ENCODE measurements around the gene EARS2.

DNA sequence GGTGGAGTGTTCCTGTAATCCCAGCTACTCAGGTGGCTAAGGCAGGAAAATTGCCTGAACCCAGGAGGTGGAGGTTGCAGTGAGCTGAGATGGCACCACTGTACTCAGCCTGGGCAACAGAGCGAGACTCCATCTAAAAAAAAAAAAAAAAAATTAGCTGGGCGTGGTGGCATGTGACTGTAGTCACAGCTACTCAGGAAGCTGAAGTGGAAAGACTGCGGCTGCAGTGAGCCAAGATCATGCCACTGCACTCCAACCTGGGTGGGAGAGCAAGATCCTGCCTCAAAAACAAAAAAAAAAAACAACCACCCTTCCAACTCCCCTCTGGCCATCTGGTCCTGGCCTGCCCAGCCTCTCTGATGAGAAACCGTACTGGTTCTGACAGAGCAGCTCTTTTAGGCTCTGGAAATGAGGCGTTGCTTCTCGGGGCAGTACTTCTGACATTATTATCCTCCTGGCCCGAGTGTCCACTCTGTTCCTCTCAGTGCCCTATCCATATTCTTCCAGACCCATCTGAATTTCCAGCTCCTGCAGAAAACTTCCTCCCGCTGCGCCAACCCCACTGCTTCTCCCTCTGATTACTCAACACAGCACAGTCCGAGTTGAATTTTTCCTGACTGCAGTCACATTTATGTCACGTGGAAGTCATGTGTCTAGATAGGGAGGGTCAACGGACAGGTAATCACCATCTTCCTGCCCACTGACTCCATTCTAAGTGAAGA is 60.2 kb downstream of the EARS2 start:
- TF ChIP-seq TAF1 (IDR thresholded peaks at IDR 0.05; ENCODE audit: low read depth, low read length), result no peak
- TF ChIP-seq POLR2AphosphoS5 (IDR thresholded peaks at IDR 0.05; ENCODE audit: low read depth, low read length), result no peak
- no peak for TF ChIP-seq POLR2A (IDR thresholded peaks at IDR 0.05; ENCODE audit: low read depth, low read length)
- no peak for TF ChIP-seq POU2F2 (IDR thresholded peaks at IDR 0.05; ENCODE audit: low read depth, low read length)
- no peak for TF ChIP-seq PAX5 (IDR thresholded peaks at IDR 0.05; ENCODE audit: insufficient read depth, low read length, severe bottlenecking)
- no peak for TF ChIP-seq SPI1 (IDR thresholded peaks at IDR 0.05; ENCODE audit: low read depth, low read length)
